H1 (cell line): ENCODE results near the gene TXK.

Experiments used
- BACH1 ChIP-seq: IDR thresholded peaks from 2 replicates; pipeline ENCODE4 v1.6.1; 2012; ENCODE audit warnings: low read length, improper control_type of control experiment
- CEBPB ChIP-seq: IDR thresholded peaks from 2 replicates; pipeline ENCODE4 v1.6.1; 2012; ENCODE audit warnings: low read depth, low read length
- CTCF ChIP-seq, 3 experiments: IDR thresholded peaks; 1 replicate in 2 of 3; 2 replicates in 1 of 3; pipeline versions ENCODE4 v1.5.1 to v1.6.1; 2011; ENCODE audit warnings: low read length in 3 of 3, mild to moderate bottlenecking in 3 of 3, inconsistent platforms in 2 of 3, low read depth in 1 of 3, moderate library complexity in 1 of 3; ENCODE audit not compliant: insufficient read depth in 1 of 3; ENCODE audit errors: control extremely low read depth in 1 of 3
- EP300 ChIP-seq, 2 experiments: IDR thresholded peaks; 1 replicate in 1 of 2; 2 replicates in 1 of 2; pipeline ENCODE4 v1.6.1; 2011 to 2012; ENCODE audit warnings: low read depth in 2 of 2, low read length in 2 of 2, mild to moderate bottlenecking in 2 of 2, borderline replicate concordance in 1 of 2, inconsistent platforms in 1 of 2, moderate library complexity in 1 of 2
- NANOG ChIP-seq: IDR thresholded peaks from 2 replicates; pipeline ENCODE4 v1.6.1; 2011; ENCODE audit warnings: low read length, low read depth, mild to moderate bottlenecking, inconsistent platforms; ENCODE audit not compliant: insufficient read depth, poor library complexity, severe bottlenecking
- POLR2A ChIP-seq, 2 experiments: IDR thresholded peaks; 1 replicate in 1 of 2; 2 replicates in 1 of 2; pipeline ENCODE4 v1.6.1; 2011; ENCODE audit warnings: low read depth in 2 of 2, low read length in 2 of 2, mild to moderate bottlenecking in 2 of 2; ENCODE audit errors: control extremely low read depth in 1 of 2
- SIN3A ChIP-seq, 2 experiments: IDR thresholded peaks in 1 of 2; conservative IDR thresholded peaks in 1 of 2; 2 replicates each; pipeline ENCODE4 v1.6.1; 2011 to 2012; ENCODE audit warnings: low read length in 2 of 2, improper control_type of control experiment in 1 of 2, low read depth in 1 of 2, mild to moderate bottlenecking in 1 of 2
- TEAD4 ChIP-seq: IDR thresholded peaks from 2 replicates; pipeline ENCODE4 v1.6.1; 2012; ENCODE audit warnings: low read depth, low read length, inconsistent platforms, mixed read lengths
- YY1 ChIP-seq: IDR thresholded peaks from 2 replicates; pipeline ENCODE4 v1.6.1; 2011; ENCODE audit warnings: low read depth, mild to moderate bottlenecking, low read length
- ZNF274 ChIP-seq: IDR thresholded peaks from 2 replicates; pipeline ENCODE4 v1.7.0; 2012; ENCODE audit warnings: low read length, borderline replicate concordance; ENCODE audit errors: extremely low read depth

- TF ChIP-seq TEAD4 (no peak), SIN3A (conservative IDR thresholded peaks at IDR 0.05 in 1 of 2, IDR thresholded peaks at IDR 0.05 in 1 of 2; ENCODE audit: low read depth in 1 of 2, low read length in 2 of 2) (no peak), POLR2A (IDR thresholded peaks at IDR 0.05; ENCODE audit: control extremely low read depth in 1 of 2, low read depth in 2 of 2, low read length in 2 of 2) (no peak), CTCF (IDR thresholded peaks at IDR 0.05; ENCODE audit: control extremely low read depth in 1 of 3, insufficient read depth in 1 of 3, low read depth in 1 of 3, low read length in 3 of 3) (no peak), EP300 (IDR thresholded peaks at IDR 0.05; ENCODE audit: borderline replicate concordance in 1 of 2, low read depth in 2 of 2, low read length in 2 of 2) (no peak), CEBPB (no peak), BACH1 (no peak), ZNF274 (no peak), YY1 (no peak), NANOG (no peak)
These were observed 381 bp downstream of the TXK start for GRCh38 chr4:48133669-48134068.
